SK-N-SH (cell line): ENCODE measurements around the gene ANKRD1. TPM values are rescaled to one million over a fixed set of nuclear protein-coding genes. Genes with fewer than 3 reads are reported as not detected.

ENCODE experiments used
- CTCF ChIA-PET: fragments of 300-600, 350-600 bp; formaldehyde crosslinking; extraction: SDS; loops from one replicate; lab custom pipeline; 2021; lab: Yijun Ruan, JAX
- POLR2A ChIA-PET: fragments of 350-600 bp; sonication (Branson Sonifier 250); formaldehyde crosslinking; extraction: SDS; loops from one replicate; lab custom pipeline; 2020; ENCODE audit warnings: antibody characterized with exemption, inconsistent platforms; lab: Yijun Ruan, JAX
- DNase-seq: peaks from one replicate; pipeline ENCODE4 v3.0.0; 2012
- H2AFZ ChIP-seq: fragments of 200-600 bp; sonication (generic); 2 replicates; pipeline ENCODE4 v1.8.1; 2016; ENCODE audit warnings: antibody characterized with exemption, mild to moderate bottlenecking, low read depth
- H3F3A ChIP-seq: fragments of 200-600 bp; sonication (generic); replicated peaks from 2 replicates; pipeline ENCODE3; 2016; ENCODE audit warnings: antibody characterized with exemption, mild to moderate bottlenecking; ENCODE audit not compliant: insufficient read depth
- H3K27ac ChIP-seq, 2 experiments: fragments of 200-500 bp in 1 of 2; fragments of 200-600 bp in 1 of 2; sonication (Bioruptor generic) in 1 of 2; sonication (generic), shearing (Covaris generic) in 1 of 2; 2 replicates each; pipeline versions ENCODE4 v1.5.1 to v1.6.1; 2014 to 2016; ENCODE audit warnings: low read depth in 2 of 2, inconsistent platforms in 1 of 2, low read length in 1 of 2, mild to moderate bottlenecking in 1 of 2, mixed read lengths in 1 of 2
- H3K27me3 ChIP-seq: fragments of 200-600 bp; sonication (generic), shearing (Covaris generic); 2 replicates; pipeline ENCODE4 v1.6.1; 2016; ENCODE audit warnings: mixed run types; ENCODE audit not compliant: insufficient read depth
- H3K36me3 ChIP-seq, 2 experiments: fragments of 200-500 bp in 1 of 2; fragments of 200-600 bp in 1 of 2; sonication (Bioruptor generic) in 1 of 2; sonication (generic) in 1 of 2; replicated peaks in 1 of 2; 2 replicates each; pipeline versions ENCODE3 to v1.5.1; 2014 to 2016; ENCODE audit warnings: low read length in 1 of 2, mild to moderate bottlenecking in 1 of 2; ENCODE audit not compliant: insufficient read depth in 2 of 2, control insufficient read depth in 1 of 2
- H3K4me1 ChIP-seq, 2 experiments: fragments of 200-500 bp in 1 of 2; fragments of 200-600 bp in 1 of 2; sonication (Bioruptor generic) in 1 of 2; sonication (generic), shearing (Covaris generic) in 1 of 2; 2 replicates each; pipeline versions ENCODE4 v1.5.1 to v1.6.1; 2014 to 2016; ENCODE audit warnings: low read depth in 1 of 2, low read length in 1 of 2, mixed run types in 1 of 2; ENCODE audit not compliant: insufficient read depth in 2 of 2, control insufficient read depth in 1 of 2
- H3K4me2 ChIP-seq: fragments of 200-600 bp; sonication (generic), shearing (Covaris generic); 2 replicates; pipeline ENCODE4 v1.6.1; 2017; ENCODE audit warnings: mixed run types
- H3K4me3 ChIP-seq, 2 experiments: fragments of 200-500 bp in 1 of 2; fragments of 200-600 bp in 1 of 2; sonication (Bioruptor generic) in 1 of 2; sonication (generic), shearing (Covaris generic) in 1 of 2; 2 replicates each; pipeline versions ENCODE4 v1.5.1 to v1.8.1; 2014 to 2016; ENCODE audit warnings: low read depth in 2 of 2, inconsistent platforms in 1 of 2, low read length in 1 of 2, mild to moderate bottlenecking in 1 of 2, mixed read lengths in 1 of 2, moderate library complexity in 1 of 2
- H3K79me2 ChIP-seq: fragments of 200-600 bp; sonication (generic); 2 replicates; pipeline ENCODE4 v1.8.1; 2017; ENCODE audit warnings: mild to moderate bottlenecking; ENCODE audit not compliant: insufficient read depth
- H3K9ac ChIP-seq: fragments of 200-600 bp; sonication (generic); 2 replicates; pipeline ENCODE4 v1.6.1; 2017; ENCODE audit warnings: mixed run types
- H3K9me2 ChIP-seq: fragments of 200-600 bp; sonication (generic); 2 replicates; pipeline ENCODE4 v1.6.1; 2017; ENCODE audit warnings: mixed run types
- H3K9me3 ChIP-seq: fragments of 200-600 bp; sonication (generic); 2 replicates; pipeline ENCODE4 v1.6.1; 2017; ENCODE audit warnings: mixed run types, mild to moderate bottlenecking, moderate library complexity
- H4K20me1 ChIP-seq: fragments of 200-600 bp; sonication (generic); 2 replicates; pipeline ENCODE4 v1.6.1; 2017; ENCODE audit warnings: mild to moderate bottlenecking, mixed run types; ENCODE audit not compliant: insufficient read depth
- CHD2 ChIP-seq: fragments of 150-350 bp; IDR thresholded peaks from 2 replicates; pipeline ENCODE4 v1.6.1; 2018; ENCODE audit warnings: low read length; ENCODE audit not compliant: partially characterized antibody
- ELF1 ChIP-seq: IDR thresholded peaks from 2 replicates; pipeline ENCODE4 v1.4.0; 2012
- EP300 ChIP-seq, 2 experiments: IDR thresholded peaks; 2 replicates each; pipeline versions ENCODE4 v1.4.0 to v1.6.1; 2012; ENCODE audit warnings: borderline replicate concordance in 1 of 2, low read depth in 1 of 2, low read length in 1 of 2
- EZH2phosphoT487 ChIP-seq: fragments of 200-600 bp; sonication (generic); IDR thresholded peaks from 2 replicates; pipeline ENCODE4 v1.6.1; 2017; ENCODE audit warnings: low read depth, mixed run types, mild to moderate bottlenecking, antibody characterized with exemption, moderate library complexity, borderline replicate concordance
- FOSL2 ChIP-seq: IDR thresholded peaks from 2 replicates; pipeline ENCODE4 v1.4.0; 2012; ENCODE audit warnings: low read depth, mild to moderate bottlenecking, moderate library complexity, borderline replicate concordance
- GATA2 ChIP-seq: sonication (generic); formaldehyde crosslinking; IDR thresholded peaks from 2 replicates; pipeline ENCODE4 v1.5.0; 2020; ENCODE audit warnings: mild to moderate bottlenecking, missing genetic modification reagents
- JUND ChIP-seq: IDR thresholded peaks from 2 replicates; pipeline ENCODE4 v1.4.0; 2012
- MAX ChIP-seq: IDR thresholded peaks from 2 replicates; pipeline ENCODE4 v1.4.0; 2012; ENCODE audit warnings: low read depth
- MEF2A ChIP-seq: IDR thresholded peaks from 2 replicates; pipeline ENCODE4 v1.4.0; 2012; ENCODE audit warnings: low read depth, borderline replicate concordance
- NFIC ChIP-seq: IDR thresholded peaks from 2 replicates; pipeline ENCODE4 v1.4.0; 2012; ENCODE audit warnings: borderline replicate concordance
- NRF1 ChIP-seq: IDR thresholded peaks from 2 replicates; pipeline ENCODE4 v1.6.1; 2012; ENCODE audit warnings: low read depth, mild to moderate bottlenecking, low read length
- PBX3 ChIP-seq: IDR thresholded peaks from 2 replicates; pipeline ENCODE4; 2012
- POLR2AphosphoS5 ChIP-seq: IDR thresholded peaks from 2 replicates; pipeline ENCODE4 v1.6.1; 2012; ENCODE audit warnings: low read depth, low read length
- RAD21 ChIP-seq: IDR thresholded peaks from 2 replicates; pipeline ENCODE4 v1.6.1; 2012; ENCODE audit warnings: mild to moderate bottlenecking, low read length
- RCOR1 ChIP-seq: fragments of 150-350 bp; IDR thresholded peaks from 2 replicates; pipeline ENCODE4 v1.6.1; 2017; ENCODE audit warnings: antibody characterized with exemption, low read length
- REST ChIP-seq: IDR thresholded peaks from 2 replicates; pipeline ENCODE4 v1.6.1; 2012; ENCODE audit warnings: mild to moderate bottlenecking, low read depth, low read length, moderate library complexity
- RFX5 ChIP-seq: IDR thresholded peaks from 2 replicates; pipeline ENCODE4 v1.6.1; 2012; ENCODE audit warnings: mild to moderate bottlenecking, improper control_type of control experiment, low read length
- RXRA ChIP-seq: IDR thresholded peaks from 2 replicates; pipeline ENCODE4 v1.4.0; 2012; ENCODE audit warnings: low read depth, mild to moderate bottlenecking, borderline replicate concordance
- SIN3A ChIP-seq: IDR thresholded peaks from 2 replicates; pipeline ENCODE4 v1.6.1; 2012; ENCODE audit warnings: low read depth, mild to moderate bottlenecking, low read length, moderate library complexity, borderline replicate concordance
- SMC3 ChIP-seq: IDR thresholded peaks from 2 replicates; pipeline ENCODE4 v1.6.1; 2012; ENCODE audit warnings: low read depth, low read length, improper control_type of control experiment
- TAF1 ChIP-seq: IDR thresholded peaks from 2 replicates; pipeline ENCODE4 v1.6.1; 2012; ENCODE audit warnings: low read depth, mild to moderate bottlenecking, low read length, moderate library complexity, borderline replicate concordance
- TCF12 ChIP-seq: IDR thresholded peaks from 2 replicates; pipeline ENCODE4 v1.4.0; 2012
- TEAD4 ChIP-seq: IDR thresholded peaks from 2 replicates; pipeline ENCODE4 v1.4.0; 2012; ENCODE audit warnings: mild to moderate bottlenecking, borderline replicate concordance; ENCODE audit not compliant: insufficient read depth
- USF1 ChIP-seq: IDR thresholded peaks from 2 replicates; pipeline ENCODE4 v1.4.0; 2012; ENCODE audit warnings: low read depth, borderline replicate concordance
- ZBTB33 ChIP-seq: IDR thresholded peaks from 2 replicates; pipeline ENCODE4 v1.4.0; 2012; ENCODE audit warnings: low read depth, borderline replicate concordance
- WGBS: methylation state at CpG from one replicate; pipeline ENCODE4 v1.1.6; 2017; ENCODE audit warnings: low lambda C conversion rate; 5-methylcytosine and 5-hydroxymethylcytosine counted together
- polyA plus RNA-seq, 3 experiments: library from polyadenylated mRNA; depleted of rRNA; stranded (reverse); fragments of >200 nt; gene quantifications; 2 replicates each; pipeline ENCODE4 v1.2.3, GENCODE V29; 2012

ANKRD1 gene
- polyA plus RNA-seq, 1 of the 3 experiments (the other 2 are of a cell fraction) = 41.7 TPM

GRCh38 chr10:90968328-90969081 is 47.6 kb upstream of the ANKRD1 start:
- POLR2A ChIA-PET = interaction anchor here (0.7 kb wide), 1 partner anchor 47 kb away, joined by 3 read pairs; no protein-coding TSS in a partner anchor
- Histone ChIP-seq H3K36me3 (no peaks in the 10 kb centered on the region), H3K9me2 (no peaks in the 10 kb centered on the region), H3K9me3 (no peaks in the 10 kb centered on the region), H3K79me2 (no peaks in the 10 kb centered on the region), H4K20me1 (no peaks in the 10 kb centered on the region), H2AFZ (peak overlapping the region; percentile 44; the same call in 1 of the 2 replicates), H3K9ac (peak overlapping the region; percentile 10; the same call in 1 of the 2 replicates), H3F3A (peaks cover 14% of the 10 kb centered on the region), H3K4me2 (peak overlapping the region; percentile 19), H3K4me1 (peaks cover 21 to 29% of the 10 kb centered on the region in 2 experiments; a peak in 3 of 4 replicates), H3K27ac (peak overlapping the region; percentile 77 to 86; a peak in 3 of 4 replicates), H3K4me3 (no peak overlapping the region), H3K27me3 (no peaks in the 10 kb centered on the region)
- peak; percentile 38 for DNase-seq
- 19% methylated on average over 6 of the region's 6 CpGs for WGBS
- CTCF ChIA-PET = interaction anchor here (0.5 to 3.2 kb wide), 8 partner anchors 11 to 811 kb away, joined by 3 to 15 read pairs (median 5); no protein-coding TSS in a partner anchor
- TF ChIP-seq MAX (peak; percentile 80; the same call in 1 of the 2 replicates), NFIC (peak; percentile 97), RCOR1 (0 out of 2 replicates have a peak, but pooled peaks have one; percentile 61), PBX3 (peak; percentile 99), RXRA (peak; percentile 96), NRF1 (no peak), GATA2 (no peak), CHD2 (peak; percentile 20), EP300 (IDR thresholded peaks at IDR 0.05; ENCODE audit: borderline replicate concordance in 1 of 2, low read depth in 1 of 2, low read length in 1 of 2) (peak; percentile 73 to 98), USF1 (no peak), MEF2A (peak; percentile 87), JUND (peak; percentile 100), REST (peak; percentile 68; the same call in 1 of the 2 replicates), ZBTB33 (peak; percentile 90), POLR2AphosphoS5 (peak; percentile 92), TCF12 (peak; percentile 99), EZH2phosphoT487 (no peak), SMC3 (no peak; the same call in 1 of the 2 replicates), ELF1 (peak; percentile 53; the same call in 1 of the 2 replicates), SIN3A (0 out of 2 replicates have a peak, but pooled peaks have one; percentile 79), TAF1 (0 out of 2 replicates have a peak, but pooled peaks have one; percentile 44), TEAD4 (peak; percentile 98), RFX5 (no peak), FOSL2 (peak; percentile 97), RAD21 (no peak; the same call in 1 of the 2 replicates)
